ENCODE measurements around the gene NPPA. TPM values are rescaled to one million over a fixed set of nuclear protein-coding genes. Genes with fewer than 3 reads are reported as not detected.
A peak's percentile ranks its signal among the peaks of the same experiment; 100 is the strongest.

NPPA gene
- total RNA-seq, 1 donor from 2014 or later, result 8.4 TPM

- intact Hi-C loops (cut with DNase I), result no loop called here
- no peak overlapping the region for H3K27ac ChIP-seq
- TF ChIP-seq CTCF (IDR thresholded peaks at IDR 0.05), result no peak
- ATAC-seq (no peak), DNase-seq (peak; percentile 46)
- no peaks in the 10 kb centered on the region for H3K9me3 ChIP-seq
- H3K4me1 ChIP-seq, result peaks cover 43% of the 10 kb centered on the region
- H3K4me3 ChIP-seq, result no peak overlapping the region
- H3K36me3 ChIP-seq, result peaks cover 65% of the 10 kb centered on the region
- no peaks in the 10 kb centered on the region for H3K27me3 ChIP-seq
Observed at GRCh38 chr1:11799099-11799498, 48.5 kb downstream of the NPPA start.

- peak; percentile 65 for DNase-seq
- H3K27me3 ChIP-seq, result no peaks in the 10 kb centered on the region
- no peak for TF ChIP-seq CTCF (IDR thresholded peaks at IDR 0.05)
- no peaks in the 10 kb centered on the region for H3K9me3 ChIP-seq
- intact Hi-C loops (cut with DNase I), result no loop called here
- peaks cover 32% of the 10 kb centered on the region for H3K4me1 ChIP-seq
- peak overlapping the region; percentile 68 for H3K27ac ChIP-seq
- peaks cover 76% of the 10 kb centered on the region for H3K36me3 ChIP-seq
- ATAC-seq, result peak; percentile 29
- H3K4me3 ChIP-seq, result no peak overlapping the region
Observed at GRCh38 chr1:11797525-11798216, 49.9 kb downstream of the NPPA start.

- intact Hi-C loops (cut with DNase I), result no loop called here
- ATAC-seq (no peak), DNase-seq (peak; percentile 37)
- peaks cover 32% of the 10 kb centered on the region for H3K4me1 ChIP-seq
- no peak for TF ChIP-seq CTCF (IDR thresholded peaks at IDR 0.05)
- H3K27ac ChIP-seq, result peak overlapping the region; percentile 68
- H3K9me3 ChIP-seq, result no peaks in the 10 kb centered on the region
- no peak overlapping the region for H3K4me3 ChIP-seq
- H3K27me3 ChIP-seq, result no peaks in the 10 kb centered on the region
- peaks cover 73% of the 10 kb centered on the region for H3K36me3 ChIP-seq
Observed at GRCh38 chr1:11796036-11796828, 51.4 kb downstream of the NPPA start.

Other genes starting within 250 kb of the NPPA start
- gene FBXO2, start 193.4 kb downstream of the NPPA start, total RNA-seq, result 11.2 TPM
- 19.8 TPM for gene FBXO44, start 192.9 kb downstream of the NPPA start, total RNA-seq
- 16.7 TPM for gene FBXO6, start 183.6 kb downstream of the NPPA start, total RNA-seq
- gene MAD2L2, start 166.6 kb downstream of the NPPA start, total RNA-seq, result 23.5 TPM
- 0.09 TPM for gene DRAXIN, start 156.1 kb downstream of the NPPA start, total RNA-seq
- 57.0 TPM for gene AGTRAP, start 111.6 kb downstream of the NPPA start, total RNA-seq
- 4.7 TPM for gene C1orf167, start 85.6 kb downstream of the NPPA start, total RNA-seq
- 45.4 TPM for gene MTHFR, start 41.8 kb downstream of the NPPA start, total RNA-seq
- 33.7 TPM for gene CLCN6, start 41.6 kb downstream of the NPPA start, total RNA-seq
- 0.81 TPM for gene NPPB, start 11.2 kb upstream of the NPPA start, total RNA-seq
- gene KIAA2013, start 78.6 kb upstream of the NPPA start, total RNA-seq, result 43.7 TPM
- 76.8 TPM for gene PLOD1, start 86.9 kb upstream of the NPPA start, total RNA-seq
- gene MFN2, start 132.7 kb upstream of the NPPA start, total RNA-seq, result 89.9 TPM
- gene MIIP, start 171.7 kb upstream of the NPPA start, total RNA-seq, result 37.9 TPM
- 1.8 TPM for gene TNFRSF8, start 215.5 kb upstream of the NPPA start, total RNA-seq

Measured in upper lobe of right lung (tissue), 1 donor.